ENCODE measurements around the gene AFMID.
A peak's percentile ranks its signal among the peaks of the same experiment; 100 is the strongest.

AFMID gene

GRCh38 chr17:78206298-78206697, 19.1 kb downstream of the AFMID start:
- in situ Hi-C loops (cut with HindIII; ENCODE audit: low pct_ligation_motif_present, low pct_unique_long_range_greater_than_20kb, low sequenced_read_pairs), result no loop called here
- no peak for DNase-seq

DNA sequence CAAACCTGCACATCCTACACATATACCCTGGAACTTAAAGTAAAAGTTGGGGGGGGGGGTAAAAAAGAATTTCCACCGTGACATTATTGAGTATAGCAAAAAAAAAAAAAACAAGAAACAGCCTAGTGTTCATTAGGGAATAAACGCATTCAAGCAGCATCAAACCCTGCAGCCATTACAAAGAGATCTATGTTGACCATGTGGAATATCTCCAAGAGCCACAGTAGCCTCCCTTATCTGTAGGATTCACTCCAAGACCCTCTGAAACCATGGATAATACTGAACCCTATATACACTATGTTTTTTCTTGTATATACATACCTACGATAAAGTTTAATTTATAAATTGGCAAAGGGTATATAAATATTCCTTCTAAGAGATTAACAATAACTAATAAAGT, 21.3 kb downstream of the AFMID start:
- in situ Hi-C loops (cut with HindIII; ENCODE audit: low pct_ligation_motif_present, low pct_unique_long_range_greater_than_20kb, low sequenced_read_pairs), result no loop called here
- DNase-seq, result no peak

DNA sequence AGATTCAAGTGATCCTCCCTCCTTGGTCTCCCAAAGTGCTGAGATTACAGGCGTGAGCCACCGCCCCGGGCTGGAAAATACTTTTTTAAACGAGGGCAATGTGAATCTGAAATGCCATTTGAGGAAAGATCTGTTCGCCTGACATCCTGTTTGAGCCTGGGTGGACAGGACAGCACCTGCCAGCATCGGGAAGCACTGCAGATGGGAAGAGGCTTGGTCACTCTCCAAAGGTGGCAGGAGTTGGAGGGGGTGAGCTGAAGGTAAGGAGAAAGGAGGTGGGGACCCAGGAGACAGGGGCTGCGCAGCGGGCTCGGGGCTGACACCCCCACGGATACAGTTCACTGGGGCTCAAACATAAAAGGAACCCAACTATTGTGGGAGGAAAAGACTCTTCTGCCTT, 22.9 kb downstream of the AFMID start:
- DNase-seq, result no peak
- in situ Hi-C loops (cut with HindIII; ENCODE audit: low pct_ligation_motif_present, low pct_unique_long_range_greater_than_20kb, low sequenced_read_pairs), result no loop called here

GRCh38 chr17:78211032-78211431, 23.9 kb downstream of the AFMID start:
- DNase-seq, result no peak
- in situ Hi-C loops (cut with HindIII; ENCODE audit: low pct_ligation_motif_present, low pct_unique_long_range_greater_than_20kb, low sequenced_read_pairs), result no loop called here

- peak; percentile 92 for DNase-seq
- in situ Hi-C loops (cut with HindIII; ENCODE audit: low pct_ligation_motif_present, low pct_unique_long_range_greater_than_20kb, low sequenced_read_pairs), result no loop called here
These were observed 27.0 kb downstream of the AFMID start, which contains the start of gene BIRC5 for GRCh38 chr17:78214016-78214705. Gene BIRC5 (plus strand): TSS chr17:78214253. CDS start chr17:78214317, 64 bp downstream.

DNA sequence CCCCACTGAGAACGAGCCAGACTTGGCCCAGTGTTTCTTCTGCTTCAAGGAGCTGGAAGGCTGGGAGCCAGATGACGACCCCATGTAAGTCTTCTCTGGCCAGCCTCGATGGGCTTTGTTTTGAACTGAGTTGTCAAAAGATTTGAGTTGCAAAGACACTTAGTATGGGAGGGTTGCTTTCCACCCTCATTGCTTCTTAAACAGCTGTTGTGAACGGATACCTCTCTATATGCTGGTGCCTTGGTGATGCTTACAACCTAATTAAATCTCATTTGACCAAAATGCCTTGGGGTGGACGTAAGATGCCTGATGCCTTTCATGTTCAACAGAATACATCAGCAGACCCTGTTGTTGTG, 27.5 kb downstream of the AFMID start:
- no peak for DNase-seq
- in situ Hi-C loops (cut with HindIII; ENCODE audit: low pct_ligation_motif_present, low pct_unique_long_range_greater_than_20kb, low sequenced_read_pairs), result no loop called here

DNA sequence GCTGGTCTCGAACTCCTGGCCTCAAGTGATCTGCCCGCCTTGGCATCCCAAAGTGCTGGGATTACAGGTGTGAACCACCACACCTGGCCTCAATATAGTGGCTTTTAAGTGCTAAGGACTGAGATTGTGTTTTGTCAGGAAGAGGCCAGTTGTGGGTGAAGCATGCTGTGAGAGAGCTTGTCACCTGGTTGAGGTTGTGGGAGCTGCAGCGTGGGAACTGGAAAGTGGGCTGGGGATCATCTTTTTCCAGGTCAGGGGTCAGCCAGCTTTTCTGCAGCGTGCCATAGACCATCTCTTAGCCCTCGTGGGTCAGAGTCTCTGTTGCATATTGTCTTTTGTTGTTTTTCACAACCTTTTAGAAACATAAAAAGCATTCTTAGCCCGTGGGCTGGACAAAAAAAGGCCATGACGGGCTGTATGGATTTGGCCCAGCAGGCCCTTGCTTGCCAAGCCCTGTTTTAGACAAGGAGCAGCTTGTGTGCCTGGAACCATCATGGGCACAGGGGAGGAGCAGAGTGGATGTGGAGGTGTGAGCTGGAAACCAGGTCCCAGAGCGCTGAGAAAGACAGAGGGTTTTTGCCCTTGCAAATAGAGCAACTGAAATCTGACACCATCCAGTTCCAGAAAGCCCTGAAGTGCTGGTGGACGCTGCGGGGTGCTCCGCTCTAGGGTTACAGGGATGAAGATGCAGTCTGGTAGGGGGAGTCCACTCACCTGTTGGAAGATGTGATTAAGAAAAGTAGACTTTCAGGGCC, 32.4 kb downstream of the AFMID start:
- no peak for DNase-seq
- in situ Hi-C loops (cut with HindIII; ENCODE audit: low pct_ligation_motif_present, low pct_unique_long_range_greater_than_20kb, low sequenced_read_pairs), result no loop called here

- in situ Hi-C loops (cut with HindIII; ENCODE audit: low pct_ligation_motif_present, low pct_unique_long_range_greater_than_20kb, low sequenced_read_pairs), result no loop called here
- DNase-seq, result no peak
These were observed 35.9 kb downstream of the AFMID start for GRCh38 chr17:78223061-78223460.

DNA sequence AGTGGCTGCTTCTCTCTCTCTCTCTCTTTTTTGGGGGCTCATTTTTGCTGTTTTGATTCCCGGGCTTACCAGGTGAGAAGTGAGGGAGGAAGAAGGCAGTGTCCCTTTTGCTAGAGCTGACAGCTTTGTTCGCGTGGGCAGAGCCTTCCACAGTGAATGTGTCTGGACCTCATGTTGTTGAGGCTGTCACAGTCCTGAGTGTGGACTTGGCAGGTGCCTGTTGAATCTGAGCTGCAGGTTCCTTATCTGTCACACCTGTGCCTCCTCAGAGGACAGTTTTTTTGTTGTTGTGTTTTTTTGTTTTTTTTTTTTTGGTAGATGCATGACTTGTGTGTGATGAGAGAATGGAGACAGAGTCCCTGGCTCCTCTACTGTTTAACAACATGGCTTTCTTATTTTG, 36.6 kb downstream of the AFMID start:
- in situ Hi-C loops (cut with HindIII; ENCODE audit: low pct_ligation_motif_present, low pct_unique_long_range_greater_than_20kb, low sequenced_read_pairs), result no loop called here

DNA sequence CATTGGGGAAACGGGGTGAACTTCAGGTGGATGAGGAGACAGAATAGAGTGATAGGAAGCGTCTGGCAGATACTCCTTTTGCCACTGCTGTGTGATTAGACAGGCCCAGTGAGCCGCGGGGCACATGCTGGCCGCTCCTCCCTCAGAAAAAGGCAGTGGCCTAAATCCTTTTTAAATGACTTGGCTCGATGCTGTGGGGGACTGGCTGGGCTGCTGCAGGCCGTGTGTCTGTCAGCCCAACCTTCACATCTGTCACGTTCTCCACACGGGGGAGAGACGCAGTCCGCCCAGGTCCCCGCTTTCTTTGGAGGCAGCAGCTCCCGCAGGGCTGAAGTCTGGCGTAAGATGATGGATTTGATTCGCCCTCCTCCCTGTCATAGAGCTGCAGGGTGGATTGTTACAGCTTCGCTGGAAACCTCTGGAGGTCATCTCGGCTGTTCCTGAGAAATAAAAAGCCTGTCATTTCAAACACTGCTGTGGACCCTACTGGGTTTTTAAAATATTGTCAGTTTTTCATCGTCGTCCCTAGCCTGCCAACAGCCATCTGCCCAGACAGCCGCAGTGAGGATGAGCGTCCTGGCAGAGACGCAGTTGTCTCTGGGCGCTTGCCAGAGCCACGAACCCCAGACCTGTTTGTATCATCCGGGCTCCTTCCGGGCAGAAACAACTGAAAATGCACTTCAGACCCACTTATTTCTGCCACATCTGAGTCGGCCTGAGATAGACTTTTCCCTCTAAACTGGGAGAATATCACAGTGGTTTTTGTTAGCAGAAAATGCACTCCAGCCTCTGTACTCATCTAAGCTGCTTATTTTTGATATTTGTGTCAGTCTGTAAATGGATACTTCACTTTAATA, 37.3 kb downstream of the AFMID start:
- in situ Hi-C loops (cut with HindIII; ENCODE audit: low pct_ligation_motif_present, low pct_unique_long_range_greater_than_20kb, low sequenced_read_pairs), result no loop called here
- no peak for DNase-seq

More for the DNA sequence above, 36.6 kb downstream of the AFMID start:
- DNase-seq, result no peak

GRCh38 chr17:78225088-78225865, 38.1 kb downstream of the AFMID start:
- DNase-seq, result no peak
- in situ Hi-C loops (cut with HindIII; ENCODE audit: low pct_ligation_motif_present, low pct_unique_long_range_greater_than_20kb, low sequenced_read_pairs), result no loop called here

GRCh38 chr17:78226055-78226758, 39.0 kb downstream of the AFMID start:
- in situ Hi-C loops (cut with HindIII; ENCODE audit: low pct_ligation_motif_present, low pct_unique_long_range_greater_than_20kb, low sequenced_read_pairs), result no loop called here
- DNase-seq, result no peak

GRCh38 chr17:78226759-78227454, 39.7 kb downstream of the AFMID start:
- no peak for DNase-seq
- in situ Hi-C loops (cut with HindIII; ENCODE audit: low pct_ligation_motif_present, low pct_unique_long_range_greater_than_20kb, low sequenced_read_pairs), result no loop called here

GRCh38 chr17:78227455-78227916, 40.3 kb downstream of the AFMID start:
- in situ Hi-C loops (cut with HindIII; ENCODE audit: low pct_ligation_motif_present, low pct_unique_long_range_greater_than_20kb, low sequenced_read_pairs), result no loop called here
- DNase-seq, result no peak

DNA sequence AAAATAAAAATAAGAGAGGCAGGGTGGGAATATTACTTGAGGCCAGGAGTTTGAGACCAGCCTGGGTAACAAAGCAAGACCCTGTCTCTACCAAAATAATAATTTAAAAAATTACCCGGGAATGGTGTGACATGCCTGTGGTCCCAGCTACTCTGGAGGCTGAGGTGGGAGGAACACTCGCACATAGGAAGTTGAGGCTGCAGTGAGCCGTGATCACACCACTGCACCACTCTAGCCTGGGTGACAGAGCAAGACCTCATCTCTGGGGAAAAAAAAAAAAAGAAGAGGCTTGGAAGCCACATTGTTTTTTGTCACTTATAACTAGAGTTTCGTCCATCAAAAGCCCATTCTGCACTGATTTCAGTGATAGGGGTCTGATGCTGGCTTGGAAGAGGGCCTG, 41.0 kb downstream of the AFMID start:
- in situ Hi-C loops (cut with HindIII; ENCODE audit: low pct_ligation_motif_present, low pct_unique_long_range_greater_than_20kb, low sequenced_read_pairs), result no loop called here
- DNase-seq, result no peak

GRCh38 chr17:78230252-78230962, 43.2 kb downstream of the AFMID start:
- in situ Hi-C loops (cut with HindIII; ENCODE audit: low pct_ligation_motif_present, low pct_unique_long_range_greater_than_20kb, low sequenced_read_pairs), result no loop called here
- no peak for DNase-seq

Data from ACHN (cell line).